ENCODE data around the gene BAIAP3.

- TF ChIP-seq EZH2 (IDR thresholded peaks at IDR 0.05; ENCODE audit: insufficient read depth, poor library complexity, severe bottlenecking) = no peak
- TF ChIP-seq EZH2phosphoT487 (IDR thresholded peaks at IDR 0.05; ENCODE audit: insufficient read depth, low read depth) = no peak
Measured at GRCh38 chr16:1293921-1294656, 39.4 kb upstream of the BAIAP3 start.
